Astrocyte of the spinal cord (primary cell): ENCODE measurements around the gene ASPRV1.

Experiments used
- DNase-seq: peaks from one replicate; pipeline ENCODE4 v3.0.0; 2011; ENCODE audit warnings: low read depth, low spot score
- H3K4me3 ChIP-seq: 2 replicates; pipeline ENCODE4 v1.5.1; 2011; ENCODE audit warnings: low read depth, mild to moderate bottlenecking, low read length, moderate library complexity
- in situ Hi-C: cut with HindIII; loops from 2 replicates; pipeline ENCODE4 v1.10.0; 2017; ENCODE audit warnings: low sequenced_read_pairs
- TF ChIP-seq, protein P1 (sequence below): IDR thresholded peaks from 2 replicates; pipeline ENCODE4 v1.5.1; 2012; ENCODE audit warnings: low read depth, mild to moderate bottlenecking, low read length, inconsistent platforms

ASPRV1 gene

GRCh38 chr2:69948963-69949645 is 12.3 kb downstream of the ASPRV1 start:
- no peak for DNase-seq
- in situ Hi-C loops, result no loop called here
- TF ChIP-seq, protein P1, sequence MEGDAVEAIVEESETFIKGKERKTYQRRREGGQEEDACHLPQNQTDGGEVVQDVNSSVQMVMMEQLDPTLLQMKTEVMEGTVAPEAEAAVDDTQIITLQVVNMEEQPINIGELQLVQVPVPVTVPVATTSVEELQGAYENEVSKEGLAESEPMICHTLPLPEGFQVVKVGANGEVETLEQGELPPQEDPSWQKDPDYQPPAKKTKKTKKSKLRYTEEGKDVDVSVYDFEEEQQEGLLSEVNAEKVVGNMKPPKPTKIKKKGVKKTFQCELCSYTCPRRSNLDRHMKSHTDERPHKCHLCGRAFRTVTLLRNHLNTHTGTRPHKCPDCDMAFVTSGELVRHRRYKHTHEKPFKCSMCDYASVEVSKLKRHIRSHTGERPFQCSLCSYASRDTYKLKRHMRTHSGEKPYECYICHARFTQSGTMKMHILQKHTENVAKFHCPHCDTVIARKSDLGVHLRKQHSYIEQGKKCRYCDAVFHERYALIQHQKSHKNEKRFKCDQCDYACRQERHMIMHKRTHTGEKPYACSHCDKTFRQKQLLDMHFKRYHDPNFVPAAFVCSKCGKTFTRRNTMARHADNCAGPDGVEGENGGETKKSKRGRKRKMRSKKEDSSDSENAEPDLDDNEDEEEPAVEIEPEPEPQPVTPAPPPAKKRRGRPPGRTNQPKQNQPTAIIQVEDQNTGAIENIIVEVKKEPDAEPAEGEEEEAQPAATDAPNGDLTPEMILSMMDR, result no peak
- H3K4me3 ChIP-seq, result no peak overlapping the region

- in situ Hi-C loops, result no loop called here
- H3K4me3 ChIP-seq, result no peak overlapping the region
- TF ChIP-seq, protein P1, result no peak
- DNase-seq, result no peak
These were observed 13.1 kb downstream of the ASPRV1 start for GRCh38 chr2:69948032-69948962.

DNA sequence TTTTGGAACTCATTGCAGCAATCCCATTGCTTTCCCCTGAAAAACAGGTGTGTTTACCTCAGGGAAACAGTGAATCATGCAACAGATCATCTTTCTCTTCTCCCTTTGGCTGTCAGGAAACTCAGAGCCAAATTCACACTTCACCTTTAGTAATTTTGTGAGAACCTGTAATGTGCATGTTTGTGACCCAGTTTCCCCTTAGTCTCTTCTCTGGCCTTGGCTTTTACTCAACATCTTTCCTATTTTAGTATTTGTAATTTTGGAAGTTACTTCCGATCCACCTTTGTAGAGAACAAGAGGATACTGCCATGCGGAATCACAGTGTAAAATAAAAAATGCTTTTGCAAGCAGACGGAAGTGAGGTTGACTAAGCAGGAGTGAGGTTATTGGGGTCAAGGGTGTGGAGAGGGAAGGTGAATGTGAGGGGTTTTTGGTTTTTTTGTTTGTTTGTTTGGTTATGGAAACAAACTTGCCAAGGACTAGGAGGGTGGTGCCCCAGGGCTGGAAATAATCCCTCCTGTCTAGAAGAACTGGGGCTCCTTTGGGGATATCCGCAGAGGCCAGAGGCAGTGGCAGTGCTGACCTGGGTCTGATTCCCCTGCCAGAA is 14.0 kb downstream of the ASPRV1 start:
- H3K4me3 ChIP-seq, result no peak overlapping the region
- in situ Hi-C loops, result no loop called here
- TF ChIP-seq, protein P1, result no peak
- DNase-seq, result no peak

GRCh38 chr2:69946351-69947324 is 14.8 kb downstream of the ASPRV1 start:
- in situ Hi-C loops, result no loop called here
- TF ChIP-seq, protein P1, result no peak
- DNase-seq, result peak; percentile 63

DNA sequence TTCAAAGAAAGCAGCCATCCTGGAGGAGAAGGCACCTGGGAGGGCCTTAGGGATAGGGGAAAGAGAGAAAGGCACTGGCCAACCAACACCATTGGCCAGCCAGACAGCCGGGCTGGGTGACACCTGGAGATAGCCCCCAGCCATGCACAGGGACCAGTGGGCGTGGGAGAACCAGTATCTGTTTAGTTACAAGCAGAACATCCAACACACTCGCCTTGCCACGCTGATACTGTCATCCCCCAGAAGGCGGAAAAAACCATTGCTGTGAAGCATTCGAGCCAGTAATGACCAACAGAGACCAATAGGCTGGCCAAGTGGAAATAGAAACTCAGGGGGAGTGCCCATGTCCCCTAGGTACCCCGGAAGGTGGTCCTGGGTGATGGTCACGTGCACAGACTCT is 15.5 kb downstream of the ASPRV1 start:
- in situ Hi-C loops, result no loop called here
- TF ChIP-seq, protein P1, result no peak
- H3K4me3 ChIP-seq, result no peak overlapping the region
- DNase-seq, result no peak

More at GRCh38 chr2:69946351-69947324, 14.8 kb downstream of the ASPRV1 start:
- H3K4me3 ChIP-seq, result no peak overlapping the region
